ENCODE data around the gene IBTK.
"Not testable (repeated sequence)": the region's sequence is repeated elsewhere in the genome, so short reads cannot be mapped to it uniquely, and the experiment has no call there.

The IBTK gene, protein sequence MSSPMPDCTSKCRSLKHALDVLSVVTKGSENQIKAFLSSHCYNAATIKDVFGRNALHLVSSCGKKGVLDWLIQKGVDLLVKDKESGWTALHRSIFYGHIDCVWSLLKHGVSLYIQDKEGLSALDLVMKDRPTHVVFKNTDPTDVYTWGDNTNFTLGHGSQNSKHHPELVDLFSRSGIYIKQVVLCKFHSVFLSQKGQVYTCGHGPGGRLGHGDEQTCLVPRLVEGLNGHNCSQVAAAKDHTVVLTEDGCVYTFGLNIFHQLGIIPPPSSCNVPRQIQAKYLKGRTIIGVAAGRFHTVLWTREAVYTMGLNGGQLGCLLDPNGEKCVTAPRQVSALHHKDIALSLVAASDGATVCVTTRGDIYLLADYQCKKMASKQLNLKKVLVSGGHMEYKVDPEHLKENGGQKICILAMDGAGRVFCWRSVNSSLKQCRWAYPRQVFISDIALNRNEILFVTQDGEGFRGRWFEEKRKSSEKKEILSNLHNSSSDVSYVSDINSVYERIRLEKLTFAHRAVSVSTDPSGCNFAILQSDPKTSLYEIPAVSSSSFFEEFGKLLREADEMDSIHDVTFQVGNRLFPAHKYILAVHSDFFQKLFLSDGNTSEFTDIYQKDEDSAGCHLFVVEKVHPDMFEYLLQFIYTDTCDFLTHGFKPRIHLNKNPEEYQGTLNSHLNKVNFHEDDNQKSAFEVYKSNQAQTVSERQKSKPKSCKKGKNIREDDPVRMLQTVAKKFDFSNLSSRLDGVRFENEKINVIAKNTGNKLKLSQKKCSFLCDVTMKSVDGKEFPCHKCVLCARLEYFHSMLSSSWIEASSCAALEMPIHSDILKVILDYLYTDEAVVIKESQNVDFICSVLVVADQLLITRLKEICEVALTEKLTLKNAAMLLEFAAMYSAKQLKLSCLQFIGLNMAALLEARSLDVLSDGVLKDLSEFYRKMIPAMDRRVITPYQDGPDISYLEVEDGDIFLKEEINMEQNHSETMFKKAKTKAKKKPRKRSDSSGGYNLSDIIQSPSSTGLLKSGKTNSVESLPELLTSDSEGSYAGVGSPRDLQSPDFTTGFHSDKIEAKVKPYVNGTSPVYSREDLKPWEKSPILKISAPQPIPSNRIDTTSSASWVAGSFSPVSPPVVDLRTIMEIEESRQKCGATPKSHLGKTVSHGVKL (N-terminal part only)

DNA sequence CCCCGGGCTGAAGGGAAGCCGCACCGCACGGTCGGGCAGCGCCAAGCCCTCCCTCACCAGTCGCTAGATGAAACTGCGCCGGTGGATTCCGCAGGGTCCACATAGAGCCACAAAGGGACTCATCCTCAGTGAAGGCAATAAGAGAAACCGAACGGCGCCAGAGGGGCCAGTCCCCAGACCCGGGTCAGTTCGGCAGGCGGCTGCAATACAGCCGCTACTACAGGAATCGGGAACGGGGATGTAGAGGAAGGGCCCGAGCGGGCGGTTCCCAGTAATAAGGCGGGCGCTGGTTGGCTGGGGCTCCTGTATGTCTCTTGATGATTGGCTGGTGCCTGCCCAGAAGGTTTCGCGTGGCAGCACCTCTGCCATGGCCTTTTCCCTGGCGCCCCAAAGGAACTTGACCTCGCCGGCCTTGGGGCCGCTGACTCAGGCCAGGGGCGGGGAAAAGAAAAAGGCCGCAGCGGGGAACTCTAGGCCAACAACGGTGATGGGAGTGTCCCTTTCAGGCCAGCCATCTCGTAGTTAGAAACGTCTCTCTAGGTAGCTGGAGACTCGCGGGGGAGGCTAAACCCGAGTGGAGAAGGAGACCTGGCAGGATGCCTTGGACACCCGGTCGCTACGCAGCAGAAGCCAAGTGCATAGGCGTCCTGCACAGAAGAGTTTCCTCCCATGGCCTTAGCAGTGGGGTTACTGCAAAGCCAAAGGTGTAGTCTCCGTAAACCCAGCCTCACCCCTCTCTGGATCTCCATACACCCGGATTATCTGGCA, at the start of gene IBTK:
Gene IBTK, minus strand, starts transcription at position 240 of the 768 bp plus-strand sequence. CDS start 7,258 bp downstream, outside the sequence.
- in situ Hi-C loops (cut with HindIII; ENCODE audit: low sequenced_read_pairs): no loop called here
- no peak for TF ChIP-seq CTCF (IDR thresholded peaks at IDR 0.05; ENCODE audit: low read depth, low read length)
- DNase-seq (ENCODE audit: low read depth, low spot score): peak; percentile 94
- peak within 1 kb of the TSS; percentile 85 for H3K4me3 ChIP-seq (ENCODE audit: low read depth, low read length)

- no peak for DNase-seq (ENCODE audit: low read depth, low spot score)
- H3K4me3 ChIP-seq (ENCODE audit: low read depth, low read length): no peak overlapping the region
- in situ Hi-C loops (cut with HindIII; ENCODE audit: low sequenced_read_pairs): no loop called here
- no peak for TF ChIP-seq CTCF (IDR thresholded peaks at IDR 0.05; ENCODE audit: low read depth, low read length)
Measured at GRCh38 chr6:82283771-82284410, 36.3 kb upstream of the IBTK start.

DNA sequence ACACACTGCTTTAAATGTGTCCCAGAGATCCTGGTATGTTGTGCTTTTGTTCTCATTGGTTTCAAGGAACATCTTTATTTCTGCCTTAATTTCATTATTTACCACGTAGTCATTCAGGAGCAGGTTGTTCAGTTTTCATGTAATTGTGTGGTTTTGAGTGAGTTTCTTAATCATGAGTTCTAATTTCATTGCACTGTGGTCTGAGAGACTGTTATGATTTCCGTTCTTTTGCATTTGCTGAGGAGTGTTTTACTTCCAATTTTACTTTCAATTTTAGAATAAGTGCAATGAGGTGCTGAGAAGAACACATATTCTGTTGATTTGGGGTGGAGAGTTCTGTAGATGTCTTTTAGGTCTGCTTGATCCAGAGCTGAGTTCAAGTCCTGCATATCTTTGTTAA, 34.0 kb upstream of the IBTK start:
- H3K4me3 ChIP-seq (ENCODE audit: low read depth, low read length); DNase-seq (ENCODE audit: low read depth, low spot score); in situ Hi-C loops (cut with HindIII; ENCODE audit: low sequenced_read_pairs): not testable (repeated sequence)

GRCh38 chr6:82277686-82278085, 30.1 kb upstream of the IBTK start:
- H3K4me3 ChIP-seq (ENCODE audit: low read depth, low read length): no peak overlapping the region
- no peak for DNase-seq (ENCODE audit: low read depth, low spot score)
- in situ Hi-C loops (cut with HindIII; ENCODE audit: low sequenced_read_pairs): no loop called here
- TF ChIP-seq CTCF (IDR thresholded peaks at IDR 0.05; ENCODE audit: low read depth, low read length): no peak

DNA sequence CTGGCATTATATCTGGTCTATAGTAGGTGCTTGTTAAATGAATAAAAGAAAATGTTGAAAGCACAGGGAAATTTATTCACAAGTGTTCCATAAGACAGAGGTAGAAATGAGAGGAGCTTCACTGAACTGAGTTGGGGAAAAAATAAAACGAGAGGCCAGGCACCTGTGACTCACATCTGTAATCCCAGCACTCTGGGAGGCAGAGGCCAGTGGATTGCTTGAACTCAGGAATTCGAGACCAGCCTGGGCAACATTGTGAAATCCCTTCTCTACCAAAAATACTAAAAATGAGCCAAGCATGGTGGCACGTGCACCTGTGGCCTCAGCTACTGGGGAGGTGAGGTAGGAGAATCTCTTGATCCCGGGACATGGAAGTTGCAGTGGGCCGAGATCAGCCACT, 28.1 kb upstream of the IBTK start:
- no peak for DNase-seq (ENCODE audit: low read depth, low spot score)
- H3K4me3 ChIP-seq (ENCODE audit: low read depth, low read length): no peak overlapping the region
- TF ChIP-seq CTCF (IDR thresholded peaks at IDR 0.05; ENCODE audit: low read depth, low read length): no peak
- in situ Hi-C loops (cut with HindIII; ENCODE audit: low sequenced_read_pairs): no loop called here

- TF ChIP-seq CTCF (IDR thresholded peaks at IDR 0.05; ENCODE audit: low read depth, low read length): no peak
- in situ Hi-C loops (cut with HindIII; ENCODE audit: low sequenced_read_pairs): no loop called here
- H3K4me3 ChIP-seq (ENCODE audit: low read depth, low read length): no peak overlapping the region
- no peak for DNase-seq (ENCODE audit: low read depth, low spot score)
Measured at GRCh38 chr6:82273295-82273694, 25.8 kb upstream of the IBTK start.
